SU-DHL-6 (cell line): Measurements from ENCODE around the gene BRICD5.

Experiments
- H2AFZ ChIP-seq: fragments of 200-600 bp; sonication (generic); 2 replicates; pipeline ENCODE4 v1.6.1; 2014; ENCODE audit warnings: low read depth, mild to moderate bottlenecking, moderate library complexity, mixed read lengths, antibody characterized with exemption, low read length; ENCODE audit not compliant: severe bottlenecking
- H3F3A ChIP-seq: fragments of 200-600 bp; shearing (Covaris generic); 2 replicates; pipeline ENCODE4 v1.6.0; 2016; ENCODE audit warnings: antibody characterized with exemption, mild to moderate bottlenecking; ENCODE audit not compliant: insufficient read depth
- H3K27ac ChIP-seq: fragments of 200-600 bp; sonication (generic); 2 replicates; pipeline ENCODE4 v1.5.1; 2016; ENCODE audit warnings: low read depth, mild to moderate bottlenecking, low read length, moderate library complexity, mixed read lengths
- H3K27me3 ChIP-seq: fragments of 200-600 bp; sonication (generic), shearing (Covaris generic); 2 replicates; pipeline ENCODE4 v1.6.0; 2014; ENCODE audit warnings: mild to moderate bottlenecking, low read length
- H3K36me3 ChIP-seq: fragments of 200-600 bp; sonication (generic); 2 replicates; pipeline ENCODE4 v1.6.1; 2014; ENCODE audit warnings: mild to moderate bottlenecking, low read length, mixed read lengths
- H3K4me2 ChIP-seq: fragments of 300-600, 200-600 bp; shearing (Covaris generic), sonication (generic); 2 replicates; pipeline ENCODE4 v1.6.0; 2014; ENCODE audit warnings: low read length, low read depth, mild to moderate bottlenecking; ENCODE audit not compliant: poor library complexity, severe bottlenecking
- H3K4me3 ChIP-seq: fragments of 200-600 bp; sonication (generic); 2 replicates; pipeline ENCODE4 v1.5.1; 2014; ENCODE audit warnings: antibody characterized with exemption, low read length, mild to moderate bottlenecking, mixed read lengths; ENCODE audit not compliant: insufficient read depth, poor library complexity, severe bottlenecking
- H3K79me2 ChIP-seq: fragments of 200-600 bp; sonication (generic); 2 replicates; pipeline ENCODE4 v1.6.1; 2014; ENCODE audit warnings: mild to moderate bottlenecking, low read length, moderate library complexity; ENCODE audit not compliant: insufficient read depth
- H3K9ac ChIP-seq: fragments of 200-600 bp; sonication (generic); 2 replicates; pipeline ENCODE4 v1.7.0; 2014; ENCODE audit warnings: mild to moderate bottlenecking, low read length
- H3K9me2 ChIP-seq: fragments of 200-600 bp; sonication (generic); replicated peaks from 2 replicates; pipeline ENCODE4 v1.6.1; 2014; ENCODE audit warnings: low read length; ENCODE audit not compliant: insufficient read depth
- H3K9me3 ChIP-seq: fragments of 200-600 bp; sonication (generic); 2 replicates; pipeline ENCODE4 v1.6.1; 2014; ENCODE audit warnings: low read length, mixed read lengths; ENCODE audit not compliant: insufficient read depth
- H4K20me1 ChIP-seq: fragments of 200-600 bp; sonication (generic); 2 replicates; pipeline ENCODE4 v1.6.1; 2014; ENCODE audit warnings: low read depth, mild to moderate bottlenecking, antibody characterized with exemption, low read length, moderate library complexity, mixed read lengths
- EZH2phosphoT487 ChIP-seq: fragments of 200-600 bp; sonication (generic), shearing (Covaris generic); conservative IDR thresholded peaks from 2 replicates; pipeline ENCODE4 v1.6.1; 2018; ENCODE audit warnings: mild to moderate bottlenecking, antibody characterized with exemption, low read length, moderate library complexity, mixed read lengths
- TF ChIP-seq, protein P1 (sequence below): fragments of 200-600 bp; sonication (generic); IDR thresholded peaks from one replicate; pipeline ENCODE4 v1.5.1; 2017; ENCODE audit warnings: antibody characterized with exemption, mild to moderate bottlenecking, low read length, moderate library complexity; ENCODE audit not compliant: insufficient read depth, poor library complexity, severe bottlenecking

BRICD5 gene

GRCh38 chr16:2179107-2179501 is 31.6 kb downstream of the BRICD5 start:
- H3K27me3 ChIP-seq: no peaks in the 10 kb centered on the region
- H4K20me1 ChIP-seq: no peaks in the 10 kb centered on the region
- H3K79me2 ChIP-seq: no peaks in the 10 kb centered on the region
- no peaks in the 10 kb centered on the region for H3K9me3 ChIP-seq
- no peak overlapping the region for H3K4me2 ChIP-seq
- H3K36me3 ChIP-seq: no peaks in the 10 kb centered on the region
- H3K27ac ChIP-seq: no peak overlapping the region
- H3F3A ChIP-seq: no peaks in the 10 kb centered on the region
- no peak overlapping the region for H2AFZ ChIP-seq
- no peak overlapping the region for H3K4me3 ChIP-seq
- H3K9ac ChIP-seq: no peak overlapping the region
- no peak for TF ChIP-seq EZH2phosphoT487
- TF ChIP-seq, protein P1, sequence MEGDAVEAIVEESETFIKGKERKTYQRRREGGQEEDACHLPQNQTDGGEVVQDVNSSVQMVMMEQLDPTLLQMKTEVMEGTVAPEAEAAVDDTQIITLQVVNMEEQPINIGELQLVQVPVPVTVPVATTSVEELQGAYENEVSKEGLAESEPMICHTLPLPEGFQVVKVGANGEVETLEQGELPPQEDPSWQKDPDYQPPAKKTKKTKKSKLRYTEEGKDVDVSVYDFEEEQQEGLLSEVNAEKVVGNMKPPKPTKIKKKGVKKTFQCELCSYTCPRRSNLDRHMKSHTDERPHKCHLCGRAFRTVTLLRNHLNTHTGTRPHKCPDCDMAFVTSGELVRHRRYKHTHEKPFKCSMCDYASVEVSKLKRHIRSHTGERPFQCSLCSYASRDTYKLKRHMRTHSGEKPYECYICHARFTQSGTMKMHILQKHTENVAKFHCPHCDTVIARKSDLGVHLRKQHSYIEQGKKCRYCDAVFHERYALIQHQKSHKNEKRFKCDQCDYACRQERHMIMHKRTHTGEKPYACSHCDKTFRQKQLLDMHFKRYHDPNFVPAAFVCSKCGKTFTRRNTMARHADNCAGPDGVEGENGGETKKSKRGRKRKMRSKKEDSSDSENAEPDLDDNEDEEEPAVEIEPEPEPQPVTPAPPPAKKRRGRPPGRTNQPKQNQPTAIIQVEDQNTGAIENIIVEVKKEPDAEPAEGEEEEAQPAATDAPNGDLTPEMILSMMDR: no peak
- H3K9me2 ChIP-seq: no peaks in the 10 kb centered on the region

- Histone ChIP-seq H3K27ac (no peak overlapping the region), H3K79me2 (no peaks in the 10 kb centered on the region), H3K9ac (no peak overlapping the region), H3K9me3 (no peaks in the 10 kb centered on the region), H3K9me2 (no peaks in the 10 kb centered on the region), H3K4me2 (no peak overlapping the region), H3K36me3 (no peaks in the 10 kb centered on the region), H3K4me3 (no peak overlapping the region), H3K27me3 (no peaks in the 10 kb centered on the region), H2AFZ (no peak overlapping the region), H4K20me1 (no peaks in the 10 kb centered on the region), H3F3A (no peaks in the 10 kb centered on the region)
- TF ChIP-seq, protein P1: no peak
- TF ChIP-seq EZH2phosphoT487: no peak
Measured at GRCh38 chr16:2178321-2179106, 32.1 kb downstream of the BRICD5 start.

- Histone ChIP-seq H3K4me2 (no peak overlapping the region), H3K9ac (no peak overlapping the region), H3K9me3 (no peaks in the 10 kb centered on the region), H3K79me2 (no peaks in the 10 kb centered on the region), H3K27ac (no peak overlapping the region), H3K9me2 (no peaks in the 10 kb centered on the region), H3K36me3 (no peaks in the 10 kb centered on the region), H2AFZ (no peak overlapping the region), H4K20me1 (no peaks in the 10 kb centered on the region), H3K4me3 (no peak overlapping the region), H3F3A (no peaks in the 10 kb centered on the region), H3K27me3 (no peaks in the 10 kb centered on the region)
- TF ChIP-seq, protein P1: no peak
- no peak for TF ChIP-seq EZH2phosphoT487
Measured at GRCh38 chr16:2177561-2177960, 33.1 kb downstream of the BRICD5 start.
